Pons (tissue), 1 donor: Measurements from ENCODE around the gene MED7.
"Not testable (repeated sequence)": the region's sequence is repeated elsewhere in the genome, so short reads cannot be mapped to it uniquely, and the experiment has no call there.

ENCODE experiments used
- DNase-seq: peaks from one replicate; pipeline ENCODE4 v3.0.0-alpha.2; 2016; ENCODE audit warnings: low spot score

Gene MED7, protein sequence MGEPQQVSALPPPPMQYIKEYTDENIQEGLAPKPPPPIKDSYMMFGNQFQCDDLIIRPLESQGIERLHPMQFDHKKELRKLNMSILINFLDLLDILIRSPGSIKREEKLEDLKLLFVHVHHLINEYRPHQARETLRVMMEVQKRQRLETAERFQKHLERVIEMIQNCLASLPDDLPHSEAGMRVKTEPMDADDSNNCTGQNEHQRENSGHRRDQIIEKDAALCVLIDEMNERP

DNA sequence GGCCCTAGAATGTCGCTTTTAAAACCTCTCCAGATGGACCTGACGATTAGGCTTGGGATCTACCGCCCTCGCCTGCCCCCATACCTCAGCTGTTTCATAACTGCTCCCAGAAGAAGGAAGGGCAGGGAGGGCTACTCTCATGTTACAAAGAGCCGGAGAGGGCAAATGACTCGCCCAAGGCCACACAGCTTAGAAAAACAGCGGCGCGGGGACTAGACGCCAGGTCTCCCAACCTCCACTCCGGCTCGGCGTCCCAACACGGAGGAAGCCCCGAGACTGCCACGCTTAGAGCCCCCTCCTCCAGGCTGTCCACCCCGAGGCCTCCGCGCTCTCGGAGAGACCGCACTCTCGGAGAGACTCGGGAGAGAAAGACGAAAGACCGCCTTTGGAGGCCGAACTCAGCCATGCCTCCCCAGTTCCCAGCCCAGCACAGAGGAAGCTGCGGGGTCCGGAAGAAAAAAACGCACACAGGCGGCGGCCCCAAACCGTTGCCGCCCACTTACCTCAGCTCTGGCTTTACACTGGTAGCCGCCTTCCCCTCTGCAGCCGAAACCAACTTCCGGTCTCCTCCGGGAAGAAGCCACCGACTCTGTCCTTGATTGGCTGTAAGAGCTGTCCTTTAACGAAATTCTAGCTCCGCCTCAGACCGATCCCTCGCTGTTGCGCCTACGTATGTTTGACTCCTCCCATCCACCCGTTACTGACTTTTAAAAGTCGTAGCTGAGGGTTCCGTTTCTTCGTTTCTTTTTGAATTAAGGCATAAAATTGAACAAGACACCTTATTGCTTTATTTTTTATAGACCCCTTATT lies at the start of gene MED7:
Gene MED7 (minus strand): TSS at position 549 of the 810 bp plus-strand sequence. CDS start 3,434 bp downstream, outside the sequence.
- DNase-seq: peak; percentile 100

DNA sequence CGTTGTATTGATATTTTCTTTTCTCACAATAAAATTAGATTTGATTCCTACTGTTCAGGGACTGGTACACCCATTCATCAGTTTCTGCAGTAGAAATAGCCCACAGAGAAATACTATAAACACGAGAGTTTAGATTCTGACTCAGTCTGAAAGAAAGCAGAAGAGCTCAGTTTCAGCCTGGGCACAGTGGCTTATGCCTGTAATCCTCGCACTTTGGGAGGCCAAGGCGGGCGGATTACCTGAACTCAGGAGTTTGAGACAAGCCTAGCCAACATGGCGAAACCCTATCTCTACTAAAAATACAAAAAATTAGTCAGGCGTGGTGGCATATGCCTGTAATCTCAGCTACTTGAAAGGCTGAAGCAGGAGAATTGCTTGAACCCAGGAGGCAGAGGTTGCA lies 46.6 kb upstream of the MED7 start:
- no peak for DNase-seq

DNA sequence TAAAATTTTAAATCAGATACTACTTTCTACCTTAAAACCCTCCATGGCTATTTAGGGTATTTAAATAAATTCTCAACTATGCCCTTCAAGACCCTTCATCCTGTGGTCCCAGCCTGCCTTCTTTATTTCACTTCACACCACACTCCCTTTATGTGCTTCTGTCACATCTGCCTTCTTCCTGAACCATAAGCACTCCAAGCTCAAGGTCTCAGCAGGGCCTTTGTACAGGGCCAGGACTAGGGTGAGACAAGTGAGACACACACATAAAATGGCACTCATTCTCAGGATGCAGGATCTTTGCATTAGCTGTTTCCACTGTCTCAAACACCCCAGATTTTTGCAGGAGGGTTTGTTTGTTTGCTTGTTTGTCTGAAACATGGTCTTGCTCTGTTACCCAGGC lies 45.6 kb upstream of the MED7 start:
- no peak for DNase-seq

DNA sequence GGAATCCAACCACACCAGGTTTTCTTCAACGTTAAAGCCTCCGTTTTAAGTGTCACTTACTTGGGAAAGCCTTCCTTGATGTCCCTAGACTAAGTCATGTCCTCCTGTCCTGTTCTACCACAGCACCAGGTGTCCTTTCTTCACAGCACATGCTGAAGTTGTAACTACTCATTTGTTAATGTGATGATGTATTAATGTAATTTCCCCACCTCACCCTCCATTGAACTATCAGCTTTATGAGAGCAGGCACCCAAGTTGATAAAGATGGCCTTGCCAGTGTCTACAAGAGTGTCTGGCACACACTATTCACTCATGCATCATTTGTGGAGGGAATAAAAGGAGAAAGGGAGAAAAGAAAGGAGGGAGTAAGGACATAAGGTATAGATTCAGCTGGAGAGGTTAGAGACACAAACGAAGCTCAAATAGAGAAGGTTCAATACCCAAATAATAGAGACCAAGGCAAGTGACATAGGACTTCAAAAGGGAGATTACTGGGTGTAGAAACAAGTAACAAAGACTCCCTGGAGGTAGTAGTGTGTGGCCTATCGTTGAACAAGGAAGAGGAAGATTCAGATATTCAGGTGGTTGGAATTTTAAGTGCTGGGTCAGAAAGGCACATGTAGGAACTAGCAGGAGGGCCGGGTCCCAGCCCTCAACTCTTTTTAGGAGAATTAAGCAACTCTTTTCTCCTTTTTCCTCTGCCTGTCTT lies 44.5 kb upstream of the MED7 start:
- no peak for DNase-seq

DNA sequence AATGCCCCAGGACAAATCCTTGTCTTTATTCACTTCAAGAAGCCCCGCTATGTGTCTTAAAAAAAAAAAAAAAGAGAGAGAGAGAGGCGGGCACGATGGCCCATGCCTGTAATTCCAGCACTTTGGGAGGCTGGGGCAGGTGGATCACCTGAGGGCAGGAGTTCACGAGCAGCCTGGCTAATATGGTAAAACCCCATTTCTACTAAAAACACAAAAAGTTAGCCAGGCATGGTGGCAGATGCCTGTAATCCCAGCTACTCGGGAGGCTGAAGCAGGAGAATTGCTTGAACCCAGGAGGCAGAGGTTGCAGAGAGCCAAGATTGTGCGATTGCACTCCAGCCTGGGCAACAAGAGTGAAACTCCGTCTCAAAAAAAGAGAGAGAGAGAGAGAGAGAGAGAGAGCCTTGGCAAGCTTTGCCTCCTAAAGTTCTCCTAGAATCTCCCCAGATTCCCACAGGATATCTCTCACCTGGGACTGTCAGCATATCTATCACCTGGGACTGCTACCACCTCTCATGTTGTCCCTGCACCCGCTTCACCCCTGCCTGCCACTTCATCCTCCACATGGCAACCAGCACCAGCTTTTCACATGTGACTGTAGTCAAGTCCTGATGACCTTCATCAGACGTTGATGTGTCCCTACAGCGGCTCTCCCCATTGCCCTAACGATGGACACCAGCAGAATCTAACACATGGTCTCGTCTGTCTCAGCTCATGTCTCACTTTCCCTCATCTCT lies 43.8 kb upstream of the MED7 start:
- DNase-seq: no peak

DNA sequence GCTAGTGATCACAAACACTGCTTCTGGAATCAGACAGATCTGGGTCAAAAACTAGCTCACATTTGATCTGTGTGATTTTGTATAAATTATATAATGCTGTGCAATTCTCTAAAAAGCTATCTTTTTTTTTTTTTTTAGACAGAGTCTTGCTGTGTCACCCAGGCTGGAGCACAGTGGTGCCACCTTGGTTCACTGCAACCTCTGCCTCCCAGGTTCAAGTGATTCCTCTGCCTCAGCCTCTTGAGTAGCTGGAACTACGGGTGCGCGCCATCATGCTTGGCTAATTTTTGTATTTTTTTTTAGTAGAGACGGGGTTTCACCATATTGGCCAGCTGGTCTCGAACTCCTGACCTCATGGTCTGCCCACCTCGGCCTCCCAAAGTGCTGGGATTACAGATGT lies 42.5 kb upstream of the MED7 start:
- DNase-seq: not testable (repeated sequence)

DNA sequence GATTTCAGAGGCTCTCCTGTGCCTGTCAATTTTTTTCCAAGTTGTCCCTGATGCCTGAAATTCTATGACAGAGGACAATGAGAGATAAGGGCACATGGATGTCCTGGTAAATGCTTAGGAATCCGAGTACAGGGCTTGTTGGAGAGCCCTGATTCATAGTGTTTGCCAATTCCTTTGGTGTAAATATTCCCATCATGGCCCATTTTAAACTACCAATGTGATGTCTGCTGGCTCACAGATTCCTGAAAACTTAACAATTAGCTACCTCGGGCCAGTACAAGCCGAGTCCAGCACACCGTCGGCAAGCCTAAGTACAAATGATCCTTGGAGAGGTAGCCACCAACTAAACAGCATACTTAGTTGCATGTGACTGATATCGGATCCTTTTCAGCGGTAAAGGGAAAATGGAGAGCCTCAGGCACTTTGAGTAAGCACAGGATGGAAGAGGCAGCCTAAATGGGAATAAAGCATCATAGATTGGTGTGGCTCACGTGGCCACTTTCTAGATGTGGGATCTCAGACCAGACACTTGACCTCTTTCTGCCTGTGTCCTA lies 41.5 kb upstream of the MED7 start:
- DNase-seq: no peak

DNA sequence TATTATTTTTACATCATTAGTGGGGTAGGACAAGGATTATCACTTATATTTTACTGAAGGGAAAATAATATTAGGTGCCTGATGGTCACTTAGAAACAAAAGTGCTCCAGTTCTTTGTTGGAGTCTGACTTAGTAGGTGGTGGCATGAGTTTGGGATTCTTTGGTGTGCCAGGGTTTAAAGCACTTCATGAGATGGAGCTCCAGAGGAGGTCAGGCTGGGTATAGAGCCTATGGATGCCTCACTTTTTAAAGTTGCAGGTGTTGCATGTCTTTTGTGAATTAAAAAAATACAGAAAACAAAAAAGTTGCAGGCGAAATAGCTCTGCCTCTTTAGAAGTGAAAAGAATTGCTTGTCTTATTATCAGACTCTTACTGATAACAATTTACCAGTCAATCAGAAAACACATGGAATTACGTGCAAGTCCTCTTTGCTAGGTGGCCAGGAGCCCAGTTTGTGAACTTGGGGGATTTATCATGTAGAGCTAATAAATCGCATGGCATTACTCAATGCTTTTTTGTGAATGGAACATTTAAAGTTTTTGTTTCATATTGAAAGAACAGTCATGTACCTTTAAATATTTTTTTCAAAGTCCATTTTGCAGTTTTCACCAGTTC lies 39.6 kb upstream of the MED7 start:
- DNase-seq: no peak

DNA sequence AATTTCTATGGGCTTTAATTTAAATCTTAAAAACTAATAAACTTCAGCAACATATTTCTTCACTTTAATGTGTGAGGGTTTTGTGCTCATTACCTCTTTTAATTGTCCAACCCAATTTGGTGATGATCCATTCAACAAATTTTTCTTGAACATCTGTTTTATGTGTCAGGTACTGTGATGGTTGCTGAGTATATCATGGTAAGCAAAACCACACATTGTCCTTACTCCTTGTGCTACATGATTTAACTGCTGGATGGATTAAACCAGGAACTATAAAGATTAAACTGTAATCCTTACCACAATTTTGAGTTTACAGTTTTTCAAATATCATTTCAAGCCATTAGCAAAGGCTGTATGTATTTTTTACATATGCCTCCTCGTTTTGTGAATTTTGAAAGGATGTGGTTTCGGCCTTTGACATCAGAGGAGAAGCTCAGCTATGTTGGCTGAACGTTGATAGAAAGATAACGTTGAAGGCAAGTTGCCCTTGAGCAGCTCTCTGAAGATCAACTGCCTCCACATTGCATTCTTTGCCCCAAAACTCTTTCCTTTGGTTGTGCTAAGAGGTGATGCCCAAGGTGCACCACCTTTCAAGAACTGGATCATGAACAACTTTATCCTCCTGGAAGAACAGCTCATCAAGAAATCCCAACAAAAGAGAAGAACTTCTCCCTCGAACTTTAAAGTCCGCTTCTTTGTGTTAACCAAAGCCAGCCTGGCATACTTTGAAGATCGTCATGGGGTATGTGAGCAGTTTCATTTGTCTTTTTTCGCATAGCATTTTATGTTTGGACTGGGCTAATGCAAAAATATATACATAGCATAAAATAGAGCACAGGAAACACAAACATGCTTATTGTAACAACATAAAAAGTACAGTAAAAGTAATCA lies 38.0 kb upstream of the MED7 start, which contains the start of gene ITK:
Gene ITK (plus strand): TSS at position 467 of the 891 bp plus-strand sequence. CDS start 138 bp downstream, at position 605.
- no peak for DNase-seq

DNA sequence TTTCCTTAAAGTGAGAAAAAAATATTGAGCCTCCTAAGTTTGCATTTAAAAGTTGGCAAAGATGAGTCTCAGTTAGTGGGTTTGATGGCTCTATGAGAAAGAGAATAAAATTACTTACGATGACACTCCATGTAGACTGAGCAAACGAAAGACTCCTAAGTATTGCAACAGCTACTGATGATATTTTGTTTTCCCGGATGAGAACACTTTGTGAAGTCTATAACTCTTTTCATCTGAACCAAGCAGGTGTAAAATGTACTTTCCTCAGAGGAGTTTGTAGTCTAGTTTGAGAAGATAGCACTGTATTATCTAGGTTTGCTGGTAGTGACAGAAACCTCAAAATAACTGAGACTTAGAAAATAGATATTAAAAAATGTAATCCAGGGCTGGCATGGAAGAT lies 36.3 kb upstream of the MED7 start:
- DNase-seq: no peak

DNA sequence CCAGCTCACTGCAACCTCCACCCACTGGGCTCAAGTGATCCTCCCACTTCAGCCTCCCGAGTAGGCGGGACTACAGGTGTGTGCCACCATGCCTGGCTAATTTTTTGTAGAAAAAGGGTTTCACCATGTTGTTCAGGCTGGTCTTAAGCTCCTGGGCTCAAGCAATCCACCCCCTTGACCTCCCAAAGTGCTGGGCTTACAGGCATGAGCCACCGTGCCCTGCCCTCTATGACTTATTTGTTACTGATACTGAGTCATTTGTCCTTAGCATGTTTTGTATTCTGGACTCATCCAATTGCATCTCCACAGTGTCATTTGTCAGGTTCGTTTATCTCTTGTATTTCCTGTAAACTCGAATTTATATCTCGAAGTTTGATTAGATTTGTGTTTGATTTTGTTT lies 35.3 kb upstream of the MED7 start:
- DNase-seq: no peak

DNA sequence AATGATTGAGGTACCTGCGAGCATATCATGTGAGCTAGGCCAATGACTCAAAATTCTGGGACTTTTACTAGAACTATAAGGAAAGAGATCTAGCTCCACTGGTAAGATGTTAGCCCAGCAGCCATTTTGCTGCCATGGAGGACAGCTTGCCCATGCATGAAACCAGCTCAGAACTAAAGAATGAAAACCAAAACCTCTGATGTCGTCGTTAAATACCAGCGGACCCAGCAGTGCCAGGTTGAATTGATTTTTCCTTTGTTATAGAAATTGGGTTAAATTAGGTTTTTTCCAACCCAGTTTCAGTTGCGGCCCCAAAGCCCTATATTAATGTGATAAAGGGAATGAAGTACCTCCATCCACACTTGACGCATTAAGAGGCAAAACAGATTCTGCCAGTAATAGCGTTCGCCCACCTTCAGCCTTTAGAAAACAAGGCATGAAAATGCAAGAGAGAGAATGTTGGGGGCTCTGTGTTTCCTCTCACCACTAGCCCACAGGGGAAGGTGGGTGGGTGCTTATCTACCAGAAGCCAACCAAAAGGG lies 32.5 kb upstream of the MED7 start:
- no peak for DNase-seq

DNA sequence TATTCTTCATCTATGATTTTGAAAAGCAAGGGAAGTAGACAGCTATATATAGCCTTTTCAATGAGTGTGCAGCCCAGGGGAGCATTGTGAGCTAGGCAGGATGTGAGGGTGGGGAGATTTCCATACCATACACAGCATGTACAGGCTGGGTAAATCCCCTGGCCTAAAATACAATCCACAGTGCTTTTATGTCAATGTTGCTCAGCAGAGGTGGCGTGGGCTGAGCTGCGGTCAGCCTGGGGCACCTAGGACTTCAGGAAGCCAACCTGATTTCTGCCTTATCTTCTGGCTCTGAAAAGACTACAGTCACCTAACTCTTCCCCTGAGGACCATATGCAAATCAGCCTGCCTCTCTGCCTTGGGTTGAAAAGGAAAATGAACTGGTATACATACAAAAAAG lies 29.7 kb upstream of the MED7 start:
- DNase-seq: no peak

DNA sequence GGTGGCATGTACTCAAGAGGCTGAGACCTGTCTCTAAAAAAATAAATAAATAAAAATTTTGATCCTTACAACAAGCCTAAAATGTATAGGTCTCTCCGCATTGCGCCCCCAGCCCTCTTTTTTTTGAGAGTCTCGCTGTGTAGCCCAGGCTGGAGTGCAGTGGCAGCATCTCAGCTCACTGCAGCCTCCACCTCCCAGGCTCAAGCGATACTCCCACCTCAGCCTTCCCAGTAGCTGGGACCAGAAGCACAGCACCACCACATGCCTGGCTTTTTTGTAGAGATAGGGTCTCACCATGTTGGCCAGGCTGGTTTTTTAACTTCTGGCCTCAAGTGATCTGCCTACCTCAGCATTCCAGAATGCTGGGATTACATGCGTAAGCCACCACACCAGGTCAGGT lies 25.6 kb upstream of the MED7 start:
- no peak for DNase-seq

DNA sequence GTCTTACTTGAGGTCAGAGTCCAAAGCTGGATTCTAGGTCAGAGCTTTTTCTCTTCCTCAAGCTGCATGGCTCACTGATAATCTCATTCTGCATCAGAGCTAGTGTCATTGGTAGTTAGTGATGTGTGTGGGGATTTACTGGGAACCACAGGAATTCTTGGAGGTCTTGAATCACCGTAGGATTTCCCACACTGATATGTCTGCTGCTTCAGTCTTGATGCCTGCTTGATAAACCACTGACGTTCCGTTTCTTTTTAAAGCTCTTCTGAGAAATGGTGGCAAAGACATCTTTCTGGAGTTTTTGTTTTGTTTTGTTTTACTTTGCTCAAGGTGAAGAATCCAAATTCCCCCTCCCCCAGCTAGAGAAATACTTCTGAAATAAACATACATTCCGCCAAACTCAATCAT lies 24.6 kb upstream of the MED7 start:
- DNase-seq: no peak

DNA sequence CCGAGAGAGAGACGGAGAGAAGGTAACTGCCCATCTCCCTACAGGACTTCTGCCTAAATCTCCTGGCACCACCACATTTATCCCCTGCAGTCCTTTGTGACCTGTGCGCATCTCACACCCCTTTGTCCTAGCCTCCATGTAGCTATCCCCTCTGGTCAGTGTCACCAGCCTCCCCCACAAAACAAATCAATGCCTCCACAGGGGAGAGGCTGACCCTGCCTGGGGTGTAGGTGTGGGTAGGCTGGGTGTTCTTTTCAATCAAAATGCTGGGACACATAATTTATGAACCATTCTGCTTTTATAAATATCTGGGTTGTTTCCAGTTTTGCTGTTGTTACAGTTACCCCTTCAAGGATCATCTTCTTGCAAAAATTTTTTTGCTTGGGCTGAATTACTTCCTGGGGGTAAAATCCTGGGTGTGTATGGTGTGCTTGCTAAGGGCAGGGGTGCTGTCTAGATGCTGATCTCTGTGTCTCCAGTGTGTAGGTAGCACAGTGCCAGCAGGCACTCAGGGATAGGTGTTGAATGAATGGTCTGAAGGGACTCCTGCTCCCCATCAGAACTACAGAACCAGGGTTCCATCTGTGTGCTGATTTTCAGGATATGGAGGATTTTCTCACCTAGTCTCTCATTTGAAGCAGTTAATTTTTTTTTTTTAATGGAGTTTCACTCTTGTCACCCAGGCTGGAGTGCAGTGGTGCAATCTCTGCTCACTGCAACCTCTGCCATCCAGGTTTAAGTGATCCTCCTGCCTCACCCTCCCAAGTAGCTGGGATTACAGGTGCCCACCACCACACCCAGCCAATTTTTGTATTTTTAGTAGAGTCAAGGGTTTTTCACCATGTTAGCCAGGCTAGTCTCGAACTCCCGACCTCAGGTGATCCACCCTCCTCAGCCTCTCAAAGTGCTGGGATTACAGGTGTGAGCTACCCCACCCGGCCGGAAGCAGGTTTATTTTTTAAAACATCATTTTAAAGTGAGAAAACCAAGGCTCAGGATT lies 23.8 kb upstream of the MED7 start, which contains the start of gene GARIN3:
Gene GARIN3 (minus strand): TSS at position 51 of the 1,000 bp plus-strand sequence. CDS start 96 bp downstream, outside the sequence.
- no peak for DNase-seq

DNA sequence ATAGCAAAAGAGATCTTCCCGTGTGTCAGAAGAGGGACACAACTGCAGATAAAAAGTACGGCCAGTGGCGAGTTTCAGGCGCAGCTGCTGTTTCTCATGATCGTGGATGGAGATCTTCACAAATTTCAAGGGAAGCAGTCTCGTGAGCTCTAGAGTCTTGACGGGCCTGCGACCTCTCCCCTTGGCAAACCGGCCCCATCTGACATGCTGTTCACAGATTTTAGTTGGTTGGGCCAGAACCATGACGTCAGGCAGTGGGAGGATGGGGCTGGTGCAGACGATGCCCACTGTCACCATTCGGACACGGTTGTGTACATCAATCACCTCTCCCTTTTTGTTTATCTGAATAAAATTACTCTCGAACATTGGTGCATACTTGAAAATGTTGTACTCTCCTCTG lies 23.0 kb upstream of the MED7 start:
- DNase-seq: no peak

DNA sequence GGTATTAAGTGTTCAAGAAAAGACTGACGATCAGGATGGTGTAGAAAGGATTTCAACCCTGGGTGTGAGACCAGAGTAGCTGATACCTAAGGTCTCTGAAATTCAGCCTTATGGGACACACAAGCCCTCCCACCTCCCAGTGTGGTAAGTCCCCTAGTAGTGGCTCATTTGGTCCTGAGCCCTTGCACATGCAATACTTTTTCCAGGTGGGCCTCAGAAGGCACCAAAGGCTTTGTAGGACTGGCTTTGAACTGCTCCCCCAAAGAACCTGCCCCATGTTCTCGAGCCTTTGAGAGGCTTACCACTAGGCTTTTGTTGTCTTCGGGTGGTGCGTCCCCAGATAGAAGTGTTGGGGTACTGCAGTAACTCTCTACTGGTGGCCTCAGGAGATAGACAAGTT lies 22.6 kb upstream of the MED7 start:
- DNase-seq: no peak

DNA sequence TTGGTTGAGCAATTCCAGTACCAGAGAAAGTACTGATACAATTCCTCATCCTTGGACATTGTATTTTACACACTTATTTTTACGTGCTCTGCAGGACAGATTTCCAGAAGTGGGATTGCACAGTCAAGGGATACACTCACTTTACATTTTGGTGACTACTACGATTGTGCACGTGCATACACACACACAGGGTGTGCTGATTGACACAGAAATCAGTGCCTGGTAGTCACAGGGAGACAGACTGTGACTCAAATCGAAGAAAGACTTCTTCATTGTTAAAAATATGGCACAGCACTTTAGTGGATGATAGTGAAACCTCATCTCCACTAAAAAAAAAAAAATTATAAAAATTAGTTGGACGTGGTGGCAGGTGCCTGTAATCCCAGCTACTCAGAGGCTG lies 21.9 kb upstream of the MED7 start:
- DNase-seq: no peak
